Measurements from ENCODE around the gene PARP1. TPM values are rescaled to one million over a fixed set of nuclear protein-coding genes. Genes with fewer than 3 reads are reported as not detected.

PARP1 gene
- polyA plus RNA-seq, 3 donors: 17.7 to 30.0 (median 23.3) TPM

GRCh38 chr1:226409392-226409791 lies 1.5 kb upstream of the PARP1 start:
- Histone ChIP-seq H4K20me1 (ENCODE audit: insufficient read depth, low read length) (peaks cover 22% of the 10 kb centered on the region), H3K9me3 (replicated peaks in 1 of 2; ENCODE audit: control insufficient read depth in 1 of 2, insufficient read depth in 1 of 2, low read length in 2 of 2) (no peaks in the 10 kb centered on the region), H3K79me2 (ENCODE audit: insufficient read depth, low read length) (peaks cover 29% of the 10 kb centered on the region), H3K27me3 (ENCODE audit: control insufficient read depth in 2 of 2, insufficient read depth in 2 of 2, low read length in 2 of 2) (no peaks in the 10 kb centered on the region), H3K4me3 (replicated peaks in 1 of 3; ENCODE audit: low read depth in 2 of 3, low read length in 3 of 3) (no peak overlapping the region), H2AFZ (ENCODE audit: insufficient read depth, low read depth, low read length, poor library complexity, severe bottlenecking) (no peak overlapping the region), H3K9ac (ENCODE audit: insufficient read depth, low read length, poor library complexity, severe bottlenecking) (no peak overlapping the region), H3K36me3 (replicated peaks in 1 of 2; ENCODE audit: control insufficient read depth in 1 of 2, insufficient read depth in 2 of 2, low read length in 2 of 2) (no peaks in the 10 kb centered on the region), H3K4me1 (ENCODE audit: control insufficient read depth in 1 of 2, insufficient read depth in 2 of 2, low read length in 2 of 2) (peaks cover 27 to 36% of the 10 kb centered on the region in 2 donors), H3K27ac (ENCODE audit: low read depth in 1 of 2, low read length in 2 of 2) (no peak overlapping the region), H3K4me2 (replicated peaks; ENCODE audit: extremely low read depth, low read length, poor library complexity, severe bottlenecking) (no peak overlapping the region)
- Mint-ChIP-seq H3K27ac (peak overlapping the region in 1 of 7 donors; percentile 56), H3K4me3 (no peak overlapping the region), H3K36me3 (no peaks in the 10 kb centered on the region), H3K27me3 (ENCODE audit: low read depth in 3 of 3) (peaks cover 0 to 11% (median 5%) of the 10 kb centered on the region in 3 donors), H3K9me3 (peaks cover 0 to 3% (median 0%) of the 10 kb centered on the region in 7 donors), H3K4me1 (peaks cover 30% of the 10 kb centered on the region)
- intact Hi-C loops (cut with micrococcal nuclease): no loop called here
- TF ChIP-seq CTCF (IDR thresholded peaks at IDR 0.05): no peak
- DNase-seq: no peak
- 100% methylated on average over 3 of the region's 4 CpGs for WGBS (ENCODE audit: insufficient coverage)

GRCh38 chr1:226408285-226409184 lies 642 bp upstream of the PARP1 start:
- intact Hi-C loops (cut with micrococcal nuclease): no loop called here
- DNase-seq: no peak
- peak overlapping the region in 1 of 2 donors; percentile 76 for H3K27ac ChIP-seq (ENCODE audit: low read depth in 1 of 2, low read length in 2 of 2)
- TF ChIP-seq CTCF (IDR thresholded peaks at IDR 0.05): peak; percentile 45
- 74% methylated on average over 20 of the region's 25 CpGs for WGBS (ENCODE audit: insufficient coverage)
- peak overlapping the region; percentile 80 for H3K9ac ChIP-seq (ENCODE audit: insufficient read depth, low read length, poor library complexity, severe bottlenecking)
- H3K4me1 ChIP-seq (ENCODE audit: control insufficient read depth in 1 of 2, insufficient read depth in 2 of 2, low read length in 2 of 2): peaks cover 27 to 40% of the 10 kb centered on the region in 2 donors
- H3K4me1 Mint-ChIP-seq: peaks cover 38% of the 10 kb centered on the region
- peaks cover 37% of the 10 kb centered on the region for H3K79me2 ChIP-seq (ENCODE audit: insufficient read depth, low read length)
- peak overlapping the region; percentile 38 to 87 (median 68) for H3K4me3 ChIP-seq (replicated peaks in 1 of 3; ENCODE audit: low read depth in 2 of 3, low read length in 3 of 3)
- peak overlapping the region; percentile 70 to 90 (median 88) for H3K27ac Mint-ChIP-seq
- H4K20me1 ChIP-seq (ENCODE audit: insufficient read depth, low read length): peaks cover 30% of the 10 kb centered on the region
- H3K9me3 ChIP-seq (replicated peaks in 1 of 2; ENCODE audit: control insufficient read depth in 1 of 2, insufficient read depth in 1 of 2, low read length in 2 of 2): no peaks in the 10 kb centered on the region
- peaks cover 0 to 3% (median 0%) of the 10 kb centered on the region in 7 donors for H3K9me3 Mint-ChIP-seq
- H3K27me3 ChIP-seq (ENCODE audit: control insufficient read depth in 2 of 2, insufficient read depth in 2 of 2, low read length in 2 of 2): no peaks in the 10 kb centered on the region
- H3K27me3 Mint-ChIP-seq (ENCODE audit: low read depth in 3 of 3): peaks cover 0 to 11% (median 2%) of the 10 kb centered on the region in 3 donors
- peak overlapping the region; percentile 92 for H2AFZ ChIP-seq (ENCODE audit: insufficient read depth, low read depth, low read length, poor library complexity, severe bottlenecking)
- peak overlapping the region; percentile 83 for H3K4me2 ChIP-seq (replicated peaks; ENCODE audit: extremely low read depth, low read length, poor library complexity, severe bottlenecking)
- H3K36me3 ChIP-seq (replicated peaks in 1 of 2; ENCODE audit: control insufficient read depth in 1 of 2, insufficient read depth in 2 of 2, low read length in 2 of 2): no peaks in the 10 kb centered on the region
- peak overlapping the region; percentile 82 to 92 for H3K4me3 Mint-ChIP-seq
- no peaks in the 10 kb centered on the region for H3K36me3 Mint-ChIP-seq

Measured in CD14-positive monocyte (primary cell).